ENCODE measurements around the gene SLC4A7. TPM values are rescaled to one million over a fixed set of nuclear protein-coding genes. Genes with fewer than 3 reads are reported as not detected.
A peak's percentile ranks its signal among the peaks of the same experiment; 100 is the strongest.
"Not testable (repeated sequence)": the region's sequence is repeated elsewhere in the genome, so short reads cannot be mapped to it uniquely, and the experiment has no call there.

The SLC4A7 gene
- total RNA-seq, 1 experiment from 2014 or later, result 61.1 TPM

GRCh38 chr3:27345959-27346865, 138.0 kb downstream of the SLC4A7 start:
- Histone ChIP-seq H3K27me3 (ENCODE audit: control insufficient read depth, insufficient read depth, low read length) (no peaks in the 10 kb centered on the region), H3K36me3 (replicated peaks; ENCODE audit: control insufficient read depth, insufficient read depth, low read length) (no peaks in the 10 kb centered on the region), H3K4me3 (ENCODE audit: insufficient read depth, low read depth, low read length) (no peak overlapping the region)
- no peak for DNase-seq

- Histone ChIP-seq H3K4me3 (ENCODE audit: insufficient read depth, low read depth, low read length) (no peak overlapping the region), H3K36me3 (replicated peaks; ENCODE audit: control insufficient read depth, insufficient read depth, low read length) (no peaks in the 10 kb centered on the region), H3K27me3 (ENCODE audit: control insufficient read depth, insufficient read depth, low read length) (no peaks in the 10 kb centered on the region)
- DNase-seq, result no peak
These were observed 138.7 kb downstream of the SLC4A7 start for GRCh38 chr3:27345493-27345892.

GRCh38 chr3:27345045-27345444, 139.1 kb downstream of the SLC4A7 start:
- Histone ChIP-seq H3K4me3 (ENCODE audit: insufficient read depth, low read depth, low read length) (no peak overlapping the region), H3K27me3 (ENCODE audit: control insufficient read depth, insufficient read depth, low read length) (no peaks in the 10 kb centered on the region), H3K36me3 (replicated peaks; ENCODE audit: control insufficient read depth, insufficient read depth, low read length) (no peaks in the 10 kb centered on the region)
- DNase-seq, result no peak

DNA sequence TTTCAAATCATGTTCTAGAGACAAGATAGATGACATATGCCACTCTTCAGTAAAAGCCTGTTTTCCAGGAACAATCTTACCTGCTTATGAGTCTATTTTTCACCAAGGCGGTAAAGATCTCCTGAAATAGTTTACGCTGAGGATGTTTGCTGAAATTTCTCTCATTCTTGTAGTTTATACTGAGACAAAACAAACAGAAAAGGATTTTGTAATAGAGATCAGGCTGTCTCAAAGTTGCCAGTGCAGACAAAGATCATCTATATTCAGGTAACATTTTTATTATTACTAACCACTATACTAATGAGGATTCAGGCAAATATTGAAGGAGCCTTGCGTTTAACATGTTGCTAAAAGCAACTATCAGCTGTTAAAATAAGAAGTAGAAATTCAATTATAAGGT, 140.0 kb downstream of the SLC4A7 start:
- no peak overlapping the region for H3K4me3 ChIP-seq (ENCODE audit: insufficient read depth, low read depth, low read length)
- no peak for DNase-seq

GRCh38 chr3:27342267-27342666, 141.9 kb downstream of the SLC4A7 start:
- no peak for DNase-seq
- Histone ChIP-seq H3K36me3 (replicated peaks; ENCODE audit: control insufficient read depth, insufficient read depth, low read length) (no peaks in the 10 kb centered on the region), H3K27me3 (ENCODE audit: control insufficient read depth, insufficient read depth, low read length) (no peaks in the 10 kb centered on the region)

More for the DNA sequence above, 140.0 kb downstream of the SLC4A7 start:
- H3K36me3 ChIP-seq (replicated peaks; ENCODE audit: control insufficient read depth, insufficient read depth, low read length), result no peaks in the 10 kb centered on the region
- no peaks in the 10 kb centered on the region for H3K27me3 ChIP-seq (ENCODE audit: control insufficient read depth, insufficient read depth, low read length)

GRCh38 chr3:27340534-27340933, 143.7 kb downstream of the SLC4A7 start:
- DNase-seq, result no peak
- H3K27me3 ChIP-seq (ENCODE audit: control insufficient read depth, insufficient read depth, low read length), result no peaks in the 10 kb centered on the region
- no peaks in the 10 kb centered on the region for H3K36me3 ChIP-seq (replicated peaks; ENCODE audit: control insufficient read depth, insufficient read depth, low read length)
- H3K4me3 ChIP-seq (ENCODE audit: insufficient read depth, low read depth, low read length), result no peak overlapping the region

More at GRCh38 chr3:27342267-27342666, 141.9 kb downstream of the SLC4A7 start:
- H3K4me3 ChIP-seq (ENCODE audit: insufficient read depth, low read depth, low read length), result no peak overlapping the region

GRCh38 chr3:27335571-27335970, 148.6 kb downstream of the SLC4A7 start:
- no peak overlapping the region for H3K4me3 ChIP-seq (ENCODE audit: insufficient read depth, low read depth, low read length)
- no peak for DNase-seq
- H3K36me3 ChIP-seq (replicated peaks; ENCODE audit: control insufficient read depth, insufficient read depth, low read length), result no peaks in the 10 kb centered on the region
- H3K27me3 ChIP-seq (ENCODE audit: control insufficient read depth, insufficient read depth, low read length), result no peaks in the 10 kb centered on the region

GRCh38 chr3:27333843-27334242, 150.3 kb downstream of the SLC4A7 start:
- Histone ChIP-seq H3K4me3 (ENCODE audit: insufficient read depth, low read depth, low read length) (no peak overlapping the region), H3K27me3 (ENCODE audit: control insufficient read depth, insufficient read depth, low read length) (no peaks in the 10 kb centered on the region), H3K36me3 (replicated peaks; ENCODE audit: control insufficient read depth, insufficient read depth, low read length) (no peaks in the 10 kb centered on the region)
- no peak for DNase-seq

DNA sequence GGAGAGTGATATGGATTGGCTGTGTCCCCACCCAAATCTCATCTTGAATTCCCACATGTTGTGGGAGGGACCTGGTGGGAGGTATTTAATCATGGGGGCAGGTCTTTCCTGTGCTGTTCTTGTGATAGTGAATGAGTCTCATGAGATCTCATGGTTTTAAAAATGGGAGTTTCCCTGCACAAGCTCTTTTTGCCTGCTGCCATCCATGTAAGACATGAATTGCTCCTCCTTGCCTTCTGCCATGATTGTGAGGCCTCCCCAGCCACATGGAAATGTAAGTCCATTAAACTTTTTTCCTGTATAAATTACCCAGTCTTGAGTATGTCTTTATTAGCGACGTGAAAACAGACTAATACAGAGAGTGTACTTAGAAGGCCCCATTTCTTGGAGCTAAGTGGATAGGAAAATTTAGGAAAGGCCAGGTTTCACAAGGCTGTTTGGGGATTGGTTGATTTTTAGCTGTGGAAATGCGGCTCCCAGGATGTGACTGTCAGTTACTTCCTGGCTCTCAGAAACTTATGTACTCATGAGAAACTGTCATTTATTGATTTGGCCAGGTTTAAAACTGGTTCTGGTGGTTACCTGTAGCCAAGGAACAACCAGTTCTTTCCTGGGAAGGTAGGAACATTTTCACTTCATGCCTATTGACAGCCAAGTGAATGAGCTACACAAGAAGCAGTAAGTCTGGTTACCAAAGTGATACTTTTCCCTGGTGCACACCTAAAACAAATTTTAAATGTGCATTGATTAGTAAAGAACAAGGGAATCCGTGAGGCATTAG, 155.0 kb downstream of the SLC4A7 start:
- DNase-seq; H3K27me3 ChIP-seq (ENCODE audit: control insufficient read depth, insufficient read depth, low read length); H3K36me3 ChIP-seq (replicated peaks; ENCODE audit: control insufficient read depth, insufficient read depth, low read length); H3K4me3 ChIP-seq (ENCODE audit: insufficient read depth, low read depth, low read length): not testable (repeated sequence)

DNA sequence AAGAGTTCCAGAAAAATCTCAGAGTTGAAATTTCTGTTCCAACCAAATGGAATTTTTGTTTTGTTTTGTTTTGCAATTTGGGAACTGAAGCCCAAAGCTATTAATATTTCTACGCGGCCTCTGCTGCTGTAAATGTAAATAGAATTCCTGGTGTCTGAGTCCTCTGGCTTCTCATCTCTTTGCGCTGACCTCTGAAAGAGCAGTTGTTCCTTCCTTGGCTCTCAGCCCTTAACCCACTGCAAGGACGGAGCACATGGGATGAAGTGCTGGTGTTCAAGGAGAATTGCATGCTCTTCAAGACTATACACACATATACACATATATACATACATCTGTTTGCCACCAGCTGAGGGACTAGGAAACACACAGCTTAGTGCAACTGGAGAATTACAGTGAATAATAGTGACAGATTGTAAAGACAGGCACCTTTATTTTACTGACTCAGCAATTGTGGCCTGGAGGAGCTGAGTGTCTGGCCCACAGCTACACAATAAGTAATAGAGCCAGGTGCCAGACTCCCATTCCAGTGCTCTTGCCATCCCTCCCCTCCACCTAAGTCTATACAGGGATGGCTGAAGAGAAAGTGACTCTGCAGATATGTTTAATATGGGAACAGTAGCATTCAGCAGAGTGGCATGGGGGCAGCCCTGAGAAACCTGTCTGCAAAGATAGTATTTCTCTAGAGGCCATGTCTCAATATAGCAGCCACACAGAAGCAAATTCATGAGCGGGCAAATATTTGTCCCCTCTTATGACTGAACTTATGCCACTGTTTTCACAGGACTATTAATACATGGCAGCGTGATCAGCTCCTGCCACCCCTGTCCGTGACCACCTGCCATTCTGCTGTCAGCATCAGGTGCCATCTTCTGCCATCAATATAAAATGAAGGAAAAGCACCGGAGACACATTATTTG, 157.3 kb downstream of the SLC4A7 start:
- Histone ChIP-seq H3K27me3 (ENCODE audit: control insufficient read depth, insufficient read depth, low read length) (no peaks in the 10 kb centered on the region), H3K36me3 (replicated peaks; ENCODE audit: control insufficient read depth, insufficient read depth, low read length) (no peaks in the 10 kb centered on the region), H3K4me3 (ENCODE audit: insufficient read depth, low read depth, low read length) (no peak overlapping the region)
- DNase-seq, result no peak

GRCh38 chr3:27326202-27326601, 158.0 kb downstream of the SLC4A7 start:
- Histone ChIP-seq H3K27me3 (ENCODE audit: control insufficient read depth, insufficient read depth, low read length) (no peaks in the 10 kb centered on the region), H3K4me3 (ENCODE audit: insufficient read depth, low read depth, low read length) (no peak overlapping the region), H3K36me3 (replicated peaks; ENCODE audit: control insufficient read depth, insufficient read depth, low read length) (no peaks in the 10 kb centered on the region)
- no peak for DNase-seq

GRCh38 chr3:27325419-27325818, 158.8 kb downstream of the SLC4A7 start:
- H3K27me3 ChIP-seq (ENCODE audit: control insufficient read depth, insufficient read depth, low read length), result no peaks in the 10 kb centered on the region
- H3K4me3 ChIP-seq (ENCODE audit: insufficient read depth, low read depth, low read length), result no peak overlapping the region
- peak; percentile 30 for DNase-seq
- H3K36me3 ChIP-seq (replicated peaks; ENCODE audit: control insufficient read depth, insufficient read depth, low read length), result no peaks in the 10 kb centered on the region

- no peak for DNase-seq
- Histone ChIP-seq H3K36me3 (replicated peaks; ENCODE audit: control insufficient read depth, insufficient read depth, low read length) (no peaks in the 10 kb centered on the region), H3K27me3 (ENCODE audit: control insufficient read depth, insufficient read depth, low read length) (no peaks in the 10 kb centered on the region), H3K4me3 (ENCODE audit: insufficient read depth, low read depth, low read length) (no peak overlapping the region)
These were observed 159.5 kb downstream of the SLC4A7 start for GRCh38 chr3:27324686-27325085.

GRCh38 chr3:27323087-27323570, 161.1 kb downstream of the SLC4A7 start:
- H3K27me3 ChIP-seq (ENCODE audit: control insufficient read depth, insufficient read depth, low read length), result no peaks in the 10 kb centered on the region
- DNase-seq, result peak; percentile 9
- H3K36me3 ChIP-seq (replicated peaks; ENCODE audit: control insufficient read depth, insufficient read depth, low read length), result no peaks in the 10 kb centered on the region
- no peak overlapping the region for H3K4me3 ChIP-seq (ENCODE audit: insufficient read depth, low read depth, low read length)
